ENCODE results near the gene NRTN.

Gene NRTN

DNA sequence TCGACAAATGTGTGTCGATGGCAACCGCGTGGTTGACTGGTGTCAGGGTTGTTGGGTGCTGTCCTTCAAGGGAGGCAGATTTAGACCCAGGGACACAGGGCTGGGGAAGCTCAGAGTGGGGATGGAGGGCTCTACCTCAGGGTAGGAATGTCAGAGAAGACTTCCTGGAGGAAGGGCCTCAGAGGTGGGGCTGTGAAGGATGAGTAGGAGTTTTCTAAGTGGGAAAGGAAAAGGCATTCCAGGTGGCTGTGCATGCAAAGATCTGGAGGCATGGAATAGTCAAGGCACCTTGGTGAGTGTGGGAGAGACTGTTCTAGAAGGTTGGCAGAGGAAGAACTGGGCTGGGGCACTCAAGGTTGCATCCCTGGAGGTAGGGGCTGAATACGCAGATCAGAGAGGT is 2.0 kb downstream of the NRTN start:
- Histone ChIP-seq H3K27ac (no peak overlapping the region), H3K36me3 (replicated peaks) (no peaks in the 10 kb centered on the region), H3K4me3 (ENCODE audit: low read depth, low read length) (no peak overlapping the region), H3K27me3 (replicated peaks) (peaks cover 15% of the 10 kb centered on the region)
- no peak for DNase-seq
- TF ChIP-seq CTCF (IDR thresholded peaks at IDR 0.05; ENCODE audit: low read depth, low read length, missing control alignments) = no peak
- in situ Hi-C loops (cut with HindIII; ENCODE audit: low pct_ligation_motif_present, low sequenced_read_pairs) = no loop called here

DNA sequence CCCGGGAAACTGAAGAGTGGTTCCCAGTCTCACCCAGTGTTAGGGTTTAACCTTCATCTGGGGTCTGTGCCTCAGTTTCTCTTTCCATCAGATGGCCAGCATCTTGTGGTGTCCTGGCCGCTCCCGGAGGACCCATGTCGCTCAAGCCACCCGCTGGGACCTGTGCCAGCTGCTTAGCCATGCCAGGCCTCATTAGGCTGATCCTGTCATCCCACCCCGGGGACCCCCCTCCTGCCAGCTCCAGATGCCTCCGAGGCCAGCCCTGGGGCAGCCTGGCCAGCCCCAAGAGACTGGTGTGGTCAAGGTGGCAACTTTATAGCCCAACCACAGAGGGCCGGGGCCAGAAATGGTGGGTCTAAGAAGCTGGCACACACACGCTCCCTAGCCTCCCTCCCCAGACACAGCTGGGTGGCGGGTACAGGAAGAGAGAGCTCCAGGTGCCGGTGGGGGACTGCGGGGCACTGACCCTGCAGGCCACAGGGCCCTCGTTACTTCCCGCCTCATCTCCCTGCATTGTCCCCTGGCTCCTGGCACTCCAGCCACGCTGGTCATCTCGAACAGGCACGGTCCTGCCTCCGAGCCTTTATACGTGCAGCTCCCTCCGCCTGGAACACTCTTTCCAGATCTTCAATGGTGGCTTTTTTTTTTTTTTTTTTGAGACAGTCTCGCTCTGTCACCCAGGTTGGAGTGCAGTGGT is 3.4 kb downstream of the NRTN start:
- Histone ChIP-seq H3K27ac (no peak overlapping the region), H3K4me3 (ENCODE audit: low read depth, low read length) (no peak overlapping the region), H3K27me3 (replicated peaks) (peaks cover 15% of the 10 kb centered on the region), H3K36me3 (replicated peaks) (no peaks in the 10 kb centered on the region)
- no peak for DNase-seq
- in situ Hi-C loops (cut with HindIII; ENCODE audit: low pct_ligation_motif_present, low sequenced_read_pairs) = no loop called here
- TF ChIP-seq CTCF (IDR thresholded peaks at IDR 0.05; ENCODE audit: low read depth, low read length, missing control alignments) = no peak

DNA sequence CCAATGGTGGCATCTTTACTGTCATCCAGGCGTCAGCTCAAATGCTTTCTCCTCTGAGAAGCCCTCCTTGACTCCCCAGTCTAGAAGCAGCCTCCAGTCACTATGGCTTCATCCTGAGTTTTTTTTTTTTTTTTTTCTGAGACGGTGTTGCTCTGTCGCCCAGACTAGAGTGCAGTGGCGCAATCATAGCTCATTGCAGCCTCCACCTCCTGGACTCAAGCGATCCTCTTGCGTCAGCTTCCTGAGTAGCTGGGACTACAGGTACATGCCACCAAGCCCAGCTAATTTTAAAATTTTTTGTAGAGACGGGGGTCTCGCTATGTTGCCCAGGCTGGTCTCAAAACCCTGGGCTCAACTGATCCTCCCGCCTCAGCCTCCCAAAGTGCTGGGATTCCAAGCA is 4.2 kb downstream of the NRTN start:
- TF ChIP-seq CTCF (IDR thresholded peaks at IDR 0.05; ENCODE audit: low read depth, low read length, missing control alignments) = no peak
- H3K4me3 ChIP-seq (ENCODE audit: low read depth, low read length) = no peak overlapping the region
- no peak overlapping the region for H3K27ac ChIP-seq
- H3K27me3 ChIP-seq (replicated peaks) = peaks cover 15% of the 10 kb centered on the region
- in situ Hi-C loops (cut with HindIII; ENCODE audit: low pct_ligation_motif_present, low sequenced_read_pairs) = no loop called here
- H3K36me3 ChIP-seq (replicated peaks) = no peaks in the 10 kb centered on the region
- DNase-seq = no peak

DNA sequence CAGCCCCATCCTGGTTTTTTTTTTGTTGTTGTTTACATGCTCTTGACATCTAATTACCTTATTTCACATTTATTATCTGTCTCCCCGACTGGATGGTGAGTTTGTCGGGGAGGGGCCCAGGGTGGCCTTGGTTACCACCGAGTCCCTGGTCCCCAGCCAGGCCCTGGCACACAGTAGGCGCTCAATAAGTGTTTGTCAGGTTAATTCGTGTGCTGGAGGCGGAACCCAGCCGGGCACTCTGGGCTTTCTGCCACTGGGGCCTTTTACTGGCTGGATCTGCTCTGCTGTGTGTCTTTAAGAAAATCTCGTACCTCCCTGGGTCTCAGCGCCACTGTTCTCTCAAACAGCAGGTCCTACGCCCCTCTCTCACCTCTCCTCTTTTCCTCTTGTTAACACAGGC is 4.6 kb downstream of the NRTN start:
- Histone ChIP-seq H3K27me3 (replicated peaks) (peaks cover 12% of the 10 kb centered on the region), H3K4me3 (ENCODE audit: low read depth, low read length) (no peak overlapping the region), H3K27ac (no peak overlapping the region), H3K36me3 (replicated peaks) (no peaks in the 10 kb centered on the region)
- in situ Hi-C loops (cut with HindIII; ENCODE audit: low pct_ligation_motif_present, low sequenced_read_pairs) = no loop called here
- no peak for DNase-seq
- no peak for TF ChIP-seq CTCF (IDR thresholded peaks at IDR 0.05; ENCODE audit: low read depth, low read length, missing control alignments)

DNA sequence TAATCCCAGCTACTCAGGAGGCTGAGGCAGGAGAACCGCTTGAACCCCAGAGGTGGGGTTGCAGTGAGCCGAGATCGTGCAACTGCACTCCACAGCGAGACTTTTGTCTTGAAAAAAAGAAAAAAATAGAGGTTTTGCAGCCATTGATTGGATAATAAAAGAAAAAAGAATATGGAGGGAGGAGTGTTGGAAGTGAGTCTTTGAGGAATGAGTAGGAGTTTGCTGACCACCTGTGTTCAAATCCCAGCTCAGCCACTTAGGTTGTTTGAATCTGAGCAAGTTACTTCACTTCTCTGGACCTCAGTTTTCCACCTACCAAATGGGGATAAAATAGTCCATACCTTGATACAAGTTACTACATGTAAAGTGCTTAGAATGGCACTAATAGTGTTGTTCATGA is 6.2 kb downstream of the NRTN start:
- no peaks in the 10 kb centered on the region for H3K36me3 ChIP-seq (replicated peaks)
- H3K4me3 ChIP-seq (ENCODE audit: low read depth, low read length) = no peak overlapping the region
- no peak for DNase-seq
- peaks cover 2% of the 10 kb centered on the region for H3K27me3 ChIP-seq (replicated peaks)
- in situ Hi-C loops (cut with HindIII; ENCODE audit: low pct_ligation_motif_present, low sequenced_read_pairs) = no loop called here
- TF ChIP-seq CTCF (IDR thresholded peaks at IDR 0.05; ENCODE audit: low read depth, low read length, missing control alignments) = no peak
- H3K27ac ChIP-seq = no peak overlapping the region
